Measurements from ENCODE around the gene SLC25A19.
"Not testable (repeated sequence)": the region's sequence is repeated elsewhere in the genome, so short reads cannot be mapped to it uniquely, and the experiment has no call there.

SLC25A19 gene

DNA sequence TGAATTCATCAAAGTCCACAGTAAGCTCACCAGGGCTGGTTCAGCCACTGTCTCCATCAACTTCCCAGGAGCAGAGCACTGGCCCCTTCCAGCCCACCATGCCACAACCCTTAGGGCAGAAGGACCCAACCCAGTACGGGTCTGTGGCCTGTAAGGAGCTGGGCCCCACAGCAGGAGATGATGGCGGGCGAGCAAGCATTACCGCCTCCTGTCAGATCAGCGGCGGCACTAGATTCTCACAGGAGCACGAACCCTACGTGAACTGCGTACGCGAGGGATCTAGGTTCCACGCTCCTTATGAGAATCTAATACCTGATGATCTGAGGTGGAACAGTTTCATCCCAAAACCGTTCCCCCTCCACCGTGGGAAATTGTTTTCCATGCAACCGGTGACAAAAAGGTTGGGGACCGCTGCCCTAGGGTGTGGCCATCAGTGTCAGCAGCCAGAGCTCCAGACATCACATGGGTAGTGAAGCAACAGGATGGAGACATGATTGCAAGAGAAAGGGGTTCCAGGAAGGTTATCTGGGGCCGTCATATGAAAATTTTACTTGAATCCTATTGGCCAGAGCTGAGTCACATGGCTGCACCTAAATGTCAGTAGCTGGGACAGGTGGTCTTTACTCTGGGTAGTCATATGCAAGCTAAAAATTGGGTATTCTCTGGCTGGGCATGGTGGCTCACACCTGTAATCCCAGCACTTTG lies 12.4 kb upstream of the SLC25A19 start:
- no peak for FAIRE-seq
- DNase-seq (ENCODE audit: low spot score) = no peak

DNA sequence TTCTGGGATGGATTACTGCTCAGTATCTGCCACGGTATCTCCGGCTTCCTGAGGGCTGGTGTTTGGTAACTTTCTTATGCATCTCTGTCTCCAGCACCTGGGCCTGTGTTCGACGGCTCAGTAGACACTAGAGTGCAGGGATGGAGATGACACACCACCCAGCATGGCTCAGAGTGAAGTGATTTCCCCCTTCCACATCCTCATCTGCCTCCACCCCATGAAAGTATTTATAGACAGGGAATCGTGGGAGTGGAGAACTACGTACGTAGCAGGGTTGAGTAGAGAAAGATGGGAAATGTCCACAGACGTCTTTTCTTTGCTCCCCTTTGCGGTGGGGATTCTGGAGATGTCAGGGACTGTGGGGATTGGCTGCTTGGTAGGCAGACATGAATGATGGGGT lies 11.8 kb upstream of the SLC25A19 start:
- FAIRE-seq (no peak), DNase-seq (ENCODE audit: low spot score) (no peak)

DNA sequence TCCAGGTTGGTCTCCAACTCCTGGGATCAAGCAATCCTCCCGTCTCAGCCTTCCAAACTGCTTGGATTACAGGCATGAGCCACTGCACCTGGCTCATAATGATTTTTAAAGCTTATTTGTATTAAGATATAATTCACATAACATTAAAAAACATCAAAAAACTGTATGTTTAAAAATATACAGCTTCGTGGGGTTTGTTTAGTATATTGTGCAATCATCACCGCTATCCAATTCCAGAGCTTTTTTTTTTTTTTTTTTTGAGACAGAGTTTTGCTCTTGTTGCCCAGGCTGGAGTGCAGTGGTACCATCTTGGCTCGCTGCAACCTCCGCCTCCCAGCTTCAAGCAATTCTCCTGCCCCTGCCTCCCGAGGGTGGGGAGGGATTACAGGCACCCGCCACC lies 11.0 kb upstream of the SLC25A19 start:
- FAIRE-seq = no peak
- DNase-seq (ENCODE audit: low spot score) = no peak

DNA sequence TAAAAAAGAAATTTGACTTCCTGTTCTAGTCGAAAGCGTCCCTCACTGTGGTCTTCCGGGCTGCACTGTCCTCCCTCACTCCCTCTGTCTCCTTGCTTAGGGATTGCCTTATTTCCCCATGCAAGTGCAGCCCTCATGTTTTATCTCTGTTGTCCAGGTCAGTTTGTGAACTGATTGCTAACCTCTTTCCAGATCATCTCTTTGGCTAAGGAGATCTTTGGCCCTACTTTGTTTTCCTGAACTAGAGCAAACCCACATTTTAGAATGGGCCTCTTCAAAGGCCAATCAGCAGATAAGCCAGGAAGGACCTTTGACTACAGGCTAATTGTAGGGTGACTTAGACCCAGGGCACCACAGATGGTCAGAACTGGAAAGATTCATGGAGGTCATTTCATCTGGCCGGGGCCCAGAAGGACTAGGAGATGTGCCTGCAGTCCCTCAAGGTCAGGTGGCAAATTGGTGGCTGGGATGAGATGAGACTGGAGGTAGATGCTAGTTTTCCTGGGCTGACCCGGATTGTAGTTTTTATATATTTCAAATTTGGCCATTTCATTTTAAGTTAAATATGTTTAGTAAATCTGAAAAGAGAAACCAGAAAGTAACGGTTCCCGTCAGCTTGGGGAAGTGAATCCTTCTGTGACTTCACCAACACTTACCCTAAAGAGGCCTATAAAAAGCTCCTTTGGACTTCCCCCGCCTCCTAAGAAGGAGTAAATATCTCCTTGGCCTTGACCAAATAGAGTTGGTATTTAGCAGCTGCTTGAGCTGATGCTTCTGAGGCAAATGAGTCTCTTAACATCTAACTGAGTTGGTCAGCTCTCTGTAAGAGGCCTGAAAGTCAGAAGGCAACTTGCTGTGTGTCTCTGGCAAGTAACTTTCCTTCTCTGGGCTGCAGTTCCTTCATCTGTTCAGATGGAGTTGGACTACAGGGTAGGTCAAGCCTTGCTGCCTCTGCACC lies 6.2 kb upstream of the SLC25A19 start:
- DNase-seq (ENCODE audit: low spot score) (no peak), FAIRE-seq (no peak)

DNA sequence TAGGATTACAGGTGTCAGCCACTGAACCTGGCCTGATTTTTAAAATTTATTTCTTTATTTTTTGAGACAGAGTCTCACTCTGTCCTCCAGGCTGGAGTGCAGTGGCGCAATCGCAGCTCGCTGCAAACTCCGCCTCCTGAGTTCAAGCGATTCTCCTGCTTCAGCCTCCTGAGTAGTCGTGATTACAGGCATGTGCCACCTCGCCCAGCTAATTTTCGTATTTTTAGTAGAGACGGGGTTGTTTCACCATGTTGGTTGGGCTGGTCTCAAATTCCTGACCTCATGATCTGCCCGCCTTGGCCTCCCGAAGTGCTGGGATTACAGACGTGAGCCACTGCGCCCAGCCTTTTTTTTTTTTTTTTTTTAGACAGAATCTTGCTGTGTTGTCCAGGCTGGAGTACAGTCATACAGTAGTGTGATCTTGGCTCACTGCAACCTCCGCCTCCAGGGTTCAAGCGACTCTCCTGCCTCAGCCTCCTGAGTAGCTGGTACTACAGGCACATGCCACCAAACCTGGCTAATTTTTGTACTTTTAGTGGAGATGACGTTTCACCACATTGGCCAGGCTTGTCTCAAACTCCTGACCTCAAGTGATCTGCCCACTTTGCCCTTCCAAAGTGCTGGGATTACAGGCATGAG lies 3.7 kb upstream of the SLC25A19 start:
- not testable (repeated sequence) for FAIRE-seq; DNase-seq (ENCODE audit: low spot score)

DNA sequence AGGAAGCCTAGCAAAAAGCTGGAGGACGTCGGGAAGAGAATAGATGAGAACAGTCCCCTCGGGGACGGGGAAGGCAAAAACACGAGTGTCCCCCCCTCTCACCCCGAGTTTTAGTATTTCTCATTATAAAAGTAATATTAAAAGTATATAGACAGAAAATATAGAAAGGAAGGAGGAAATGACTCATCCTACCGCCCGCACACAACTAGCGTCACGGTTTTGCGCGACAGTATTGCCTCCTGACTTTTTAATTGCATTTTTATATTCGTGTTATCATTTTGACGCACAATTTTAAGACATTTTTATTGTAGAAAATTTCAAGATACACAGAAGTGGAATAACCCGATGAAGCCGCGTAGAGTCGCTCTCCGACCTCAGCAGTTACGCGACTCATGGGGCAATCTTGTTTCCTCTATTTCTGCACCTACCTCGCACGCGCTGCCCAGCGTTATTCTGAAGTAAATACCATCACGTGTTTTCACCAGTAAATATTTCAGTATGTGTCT lies 652 bp upstream of the SLC25A19 start:
- no peak for FAIRE-seq
- DNase-seq (ENCODE audit: low spot score) = peak; percentile 51

DNA sequence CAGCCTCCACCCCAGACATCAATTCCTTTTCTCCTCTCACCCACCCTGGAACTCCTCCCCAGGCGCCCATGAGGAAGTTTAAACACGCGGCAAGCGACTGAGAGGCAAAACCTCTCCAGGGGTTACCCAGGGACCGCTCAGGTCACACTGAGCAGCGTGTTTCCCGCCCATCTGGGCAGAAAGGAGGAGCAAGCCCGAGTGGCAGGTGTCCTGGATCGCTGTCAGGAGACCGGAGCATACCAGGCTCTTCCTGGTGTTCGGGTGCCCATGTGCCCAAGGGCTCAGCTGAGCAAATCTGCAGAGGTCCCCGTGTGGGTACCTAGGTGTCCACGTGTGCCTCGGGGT lies 491 bp downstream of the SLC25A19 start:
- DNase-seq (ENCODE audit: low spot score) (peak; percentile 73), FAIRE-seq (no peak)

DNA sequence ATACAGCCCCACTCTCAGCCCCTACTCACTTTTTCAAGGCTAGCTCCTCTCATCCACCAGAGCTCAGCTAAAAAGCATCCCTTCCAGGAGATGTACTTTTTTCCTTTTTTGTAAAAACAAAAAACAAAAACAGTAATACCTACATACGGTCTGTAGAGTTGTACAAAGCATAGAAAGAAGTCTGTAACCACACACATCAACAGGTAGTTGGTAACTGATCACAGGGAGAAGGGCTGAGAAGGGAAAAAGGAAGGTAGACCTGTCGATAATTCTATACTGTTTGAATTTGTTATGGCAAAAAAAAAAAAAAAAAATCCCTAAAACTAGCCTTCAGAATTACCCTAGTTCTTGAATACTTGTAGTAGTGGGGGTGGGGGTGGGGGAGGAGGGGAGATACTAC lies 874 bp downstream of the SLC25A19 start:
- no peak for FAIRE-seq
- DNase-seq (ENCODE audit: low spot score) = no peak

DNA sequence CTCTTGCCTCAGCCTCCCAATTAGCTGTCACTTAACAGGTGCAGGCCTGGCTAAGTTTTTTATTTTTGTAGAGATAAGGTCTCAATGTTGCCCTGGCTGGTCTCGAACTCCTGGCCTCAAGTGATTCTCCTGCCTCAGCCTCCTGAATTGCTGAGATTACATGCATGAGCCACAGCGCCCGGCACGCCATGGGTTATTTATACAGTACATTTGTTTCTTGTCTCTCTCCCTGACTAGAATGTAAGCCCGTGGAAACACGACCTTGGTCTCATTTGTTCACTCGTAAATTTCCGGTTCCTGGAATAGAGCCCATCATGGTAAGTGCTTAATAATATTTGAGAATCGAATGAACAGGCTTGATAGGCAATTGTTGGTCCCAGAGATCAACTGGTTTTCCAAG lies 2.0 kb downstream of the SLC25A19 start:
- FAIRE-seq = no peak

DNA sequence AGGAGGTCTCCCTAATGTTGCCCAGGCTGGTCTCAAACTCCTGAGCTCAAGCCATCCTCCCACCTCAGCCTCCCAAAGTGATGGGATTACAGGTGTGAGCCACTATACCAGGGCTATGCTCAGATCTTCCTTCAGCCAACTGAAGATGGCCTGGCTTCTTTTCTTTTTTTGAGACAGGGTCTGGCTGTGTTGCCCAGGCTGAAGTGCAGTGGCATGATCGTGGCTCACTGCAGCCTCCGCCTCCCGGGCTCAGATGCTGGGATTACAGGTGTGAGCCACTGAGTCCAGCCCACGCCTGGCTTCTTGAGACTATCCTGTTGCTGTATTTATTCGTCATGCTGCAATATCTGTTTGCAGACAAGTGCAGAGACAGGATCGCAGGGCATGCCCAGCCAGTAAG lies 4.1 kb downstream of the SLC25A19 start:
- DNase-seq (ENCODE audit: low spot score) = no peak
- no peak for FAIRE-seq

More for the DNA sequence above, 2.0 kb downstream of the SLC25A19 start:
- DNase-seq (ENCODE audit: low spot score) = no peak

DNA sequence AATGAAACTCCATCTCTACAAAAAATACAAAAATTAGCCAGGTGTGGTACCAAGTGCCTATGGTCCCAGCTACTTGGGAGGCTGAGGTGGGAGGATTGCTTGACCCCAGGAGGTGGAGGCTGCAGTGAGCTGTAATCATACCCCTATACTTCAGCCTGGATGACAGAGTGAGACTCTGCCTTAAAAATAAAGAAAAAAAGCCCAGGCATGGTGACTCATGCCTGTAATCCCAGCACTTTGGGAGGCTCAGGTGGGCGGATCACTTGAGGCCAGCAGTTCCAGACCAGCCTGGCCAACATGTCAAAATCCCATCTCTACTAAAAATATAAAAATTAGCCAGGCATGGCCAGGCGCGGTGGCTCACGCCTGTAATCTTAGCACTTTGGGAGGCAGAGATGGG lies 9.0 kb downstream of the SLC25A19 start:
- not testable (repeated sequence) for FAIRE-seq; DNase-seq (ENCODE audit: low spot score)

DNA sequence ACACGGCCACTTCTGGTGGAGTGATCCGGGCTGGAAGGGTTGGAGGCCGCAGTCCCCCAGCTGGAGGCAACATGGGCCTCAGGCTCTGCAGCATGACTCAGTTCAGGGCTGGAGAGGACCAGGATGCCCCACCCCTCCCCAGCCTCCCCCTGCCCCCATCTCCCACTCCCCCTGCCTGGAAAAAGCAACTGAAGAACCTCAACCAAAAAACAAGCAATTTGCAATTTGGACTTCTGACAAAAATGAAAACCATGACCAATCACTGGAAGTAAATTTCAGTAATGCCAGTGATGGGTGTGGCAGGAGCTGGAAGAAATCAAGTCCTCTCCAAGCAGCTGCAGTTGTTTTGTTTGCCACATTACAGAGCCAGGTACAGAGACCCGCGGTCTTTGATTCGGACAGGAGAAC lies 11.6 kb downstream of the SLC25A19 start:
- no peak for FAIRE-seq

DNA sequence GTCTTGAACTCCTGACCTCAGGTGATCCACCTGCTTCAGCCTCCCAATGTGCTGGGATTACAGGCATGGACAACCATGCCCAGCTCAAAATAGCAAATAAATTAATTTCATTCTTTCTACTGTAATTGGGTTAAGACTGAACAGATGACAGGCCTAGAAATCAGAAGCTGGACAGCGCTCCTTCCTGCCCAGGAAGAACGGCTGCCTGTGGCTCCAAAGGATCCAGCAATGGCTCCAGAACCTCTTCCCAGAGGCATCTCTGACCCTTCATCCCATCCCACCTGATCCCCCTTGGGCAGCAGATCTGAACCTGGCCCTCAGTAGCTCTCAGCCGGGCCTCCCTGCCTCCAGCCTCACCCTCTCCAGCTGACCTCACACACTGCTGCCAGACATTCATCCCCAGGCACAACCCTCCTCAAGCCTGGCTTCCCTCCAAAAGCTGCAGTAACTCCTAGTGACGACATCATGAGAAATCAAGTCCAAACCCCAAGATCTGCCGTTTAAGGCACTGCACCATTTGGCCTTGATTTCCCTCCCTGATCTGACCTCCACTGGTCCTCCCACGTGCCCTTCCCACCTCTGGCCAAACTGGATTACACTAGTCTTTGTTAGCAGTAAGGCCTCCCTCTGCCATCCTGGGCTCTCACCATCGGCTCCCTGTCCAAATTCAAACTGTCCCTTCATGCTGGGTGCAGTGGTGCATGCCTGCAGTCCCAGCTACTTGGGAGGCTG lies 15.1 kb downstream of the SLC25A19 start:
- FAIRE-seq = no peak
- DNase-seq (ENCODE audit: low spot score) = no peak

More for the DNA sequence above, 11.6 kb downstream of the SLC25A19 start:
- DNase-seq (ENCODE audit: low spot score) = peak; percentile 51

DNA sequence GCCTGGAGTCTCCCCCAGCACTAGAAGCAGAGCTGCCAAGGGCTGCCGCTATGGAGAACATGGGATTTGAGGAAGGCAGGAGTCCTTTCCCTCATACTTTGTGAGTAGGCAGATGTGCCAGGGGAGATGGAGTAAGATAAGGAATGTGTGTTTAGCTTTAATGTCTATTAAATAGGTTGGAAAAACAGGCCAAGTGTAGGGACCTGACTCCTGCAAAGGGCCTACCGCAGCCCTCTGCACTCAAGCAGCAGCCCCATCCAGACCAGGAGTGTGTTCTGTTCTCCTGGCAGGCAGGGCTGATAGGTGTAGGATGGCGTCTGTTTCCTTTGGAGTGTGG lies 16.4 kb downstream of the SLC25A19 start:
- DNase-seq (ENCODE audit: low spot score) (no peak), FAIRE-seq (peak; percentile 82)

DNA sequence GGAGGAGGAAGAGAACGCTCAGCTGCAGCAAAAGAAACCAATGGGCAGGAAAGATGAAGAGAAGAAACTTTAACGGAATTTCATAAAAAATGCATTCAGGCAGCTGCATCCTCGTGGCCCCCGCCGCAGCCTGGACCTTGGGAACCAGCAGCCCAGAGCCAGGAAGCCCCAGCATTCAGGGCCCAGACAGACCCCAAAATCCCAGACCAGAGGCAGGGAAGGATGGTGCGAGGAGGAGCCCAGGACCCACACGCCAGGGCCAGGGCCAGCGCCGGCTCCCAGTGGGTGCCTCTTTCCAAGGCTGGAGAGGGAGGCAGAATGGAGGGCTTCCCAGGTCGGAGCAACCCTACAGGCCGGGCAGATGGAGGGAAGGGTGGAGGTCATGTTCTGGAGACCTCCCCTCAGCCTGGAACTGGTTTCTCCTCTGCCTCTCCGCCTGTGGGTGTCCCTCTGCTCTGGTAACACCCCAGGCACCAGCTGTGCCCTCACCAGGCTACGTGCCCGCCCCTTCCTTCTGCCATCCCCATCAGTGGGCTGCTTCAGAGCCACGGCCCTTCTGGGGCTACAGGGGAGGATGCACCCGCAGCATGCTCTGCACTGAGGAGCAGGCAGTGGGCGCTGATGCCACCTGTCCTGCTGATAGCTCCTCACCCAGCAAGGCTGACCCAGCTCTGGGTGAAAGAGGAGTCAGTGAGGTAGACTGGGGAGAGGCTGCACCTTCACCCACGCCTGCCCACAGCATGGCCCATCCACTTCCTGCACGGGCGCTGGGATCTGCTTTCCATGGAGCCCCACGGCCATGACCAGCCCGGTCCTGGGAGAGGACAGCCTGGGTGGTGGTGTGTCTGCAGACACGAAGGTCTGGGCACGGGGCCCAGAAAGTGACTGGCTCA lies 17.0 kb downstream of the SLC25A19 start:
- DNase-seq (ENCODE audit: low spot score) (no peak), FAIRE-seq (peak; percentile 20)

DNA sequence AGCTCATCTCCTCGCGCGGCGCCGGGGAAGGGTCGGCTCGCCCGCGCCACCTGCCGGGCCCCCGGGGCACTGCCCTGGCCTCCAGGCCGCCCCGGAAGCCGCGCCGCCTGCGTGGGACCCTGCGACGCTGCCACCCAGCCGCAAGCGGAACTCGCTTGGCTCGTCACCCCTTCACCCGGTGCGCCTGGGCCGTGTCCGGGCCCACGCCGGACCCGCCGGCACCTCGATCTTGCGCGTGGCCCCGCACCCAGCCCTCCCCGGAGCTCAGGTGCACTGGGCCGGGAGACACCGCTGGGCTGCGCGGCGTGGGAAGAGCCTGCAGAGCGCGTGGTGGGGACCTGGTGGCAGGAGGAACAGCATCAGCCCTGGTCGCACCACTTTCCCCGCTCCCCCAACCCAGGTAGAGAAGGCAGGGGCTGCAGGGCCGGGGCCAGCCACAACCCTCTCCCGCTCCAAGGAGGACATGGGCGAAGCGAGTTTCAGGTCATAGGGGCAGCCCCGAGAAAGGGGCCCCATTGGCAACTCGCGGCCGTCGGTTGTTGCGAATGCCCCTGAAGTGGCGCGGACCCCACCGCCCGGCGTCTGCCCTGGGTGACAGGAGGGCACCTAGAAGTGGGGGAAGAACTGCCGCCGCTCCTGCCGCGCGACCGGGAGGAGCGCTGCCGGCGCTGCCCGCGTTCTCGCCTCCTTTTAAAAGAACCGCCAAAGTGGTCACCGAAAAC lies 17.8 kb downstream of the SLC25A19 start:
- DNase-seq (ENCODE audit: low spot score) (peak; percentile 99), FAIRE-seq (peak; percentile 92)

DNA sequence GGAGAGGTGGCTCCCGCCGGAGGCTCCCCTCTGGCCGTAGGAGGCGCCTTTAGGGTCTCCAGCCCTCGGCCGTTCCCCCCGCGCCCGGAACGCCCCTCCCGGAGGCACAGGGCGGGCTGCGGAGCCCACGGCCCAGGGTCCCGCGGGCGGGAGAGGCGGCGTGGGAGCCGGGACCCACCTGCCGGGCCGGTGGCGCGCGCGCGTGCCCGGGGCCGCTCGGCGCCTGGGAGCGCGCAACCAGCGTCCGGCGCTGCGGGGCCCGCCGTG lies 18.3 kb downstream of the SLC25A19 start, which contains the start of gene MIF4GD:
Gene MIF4GD (minus strand): TSS at position 266 of the 267 bp plus-strand sequence. CDS start 1,036 bp downstream, outside the sequence.
- DNase-seq (ENCODE audit: low spot score) = no peak
- FAIRE-seq = no peak

DNA sequence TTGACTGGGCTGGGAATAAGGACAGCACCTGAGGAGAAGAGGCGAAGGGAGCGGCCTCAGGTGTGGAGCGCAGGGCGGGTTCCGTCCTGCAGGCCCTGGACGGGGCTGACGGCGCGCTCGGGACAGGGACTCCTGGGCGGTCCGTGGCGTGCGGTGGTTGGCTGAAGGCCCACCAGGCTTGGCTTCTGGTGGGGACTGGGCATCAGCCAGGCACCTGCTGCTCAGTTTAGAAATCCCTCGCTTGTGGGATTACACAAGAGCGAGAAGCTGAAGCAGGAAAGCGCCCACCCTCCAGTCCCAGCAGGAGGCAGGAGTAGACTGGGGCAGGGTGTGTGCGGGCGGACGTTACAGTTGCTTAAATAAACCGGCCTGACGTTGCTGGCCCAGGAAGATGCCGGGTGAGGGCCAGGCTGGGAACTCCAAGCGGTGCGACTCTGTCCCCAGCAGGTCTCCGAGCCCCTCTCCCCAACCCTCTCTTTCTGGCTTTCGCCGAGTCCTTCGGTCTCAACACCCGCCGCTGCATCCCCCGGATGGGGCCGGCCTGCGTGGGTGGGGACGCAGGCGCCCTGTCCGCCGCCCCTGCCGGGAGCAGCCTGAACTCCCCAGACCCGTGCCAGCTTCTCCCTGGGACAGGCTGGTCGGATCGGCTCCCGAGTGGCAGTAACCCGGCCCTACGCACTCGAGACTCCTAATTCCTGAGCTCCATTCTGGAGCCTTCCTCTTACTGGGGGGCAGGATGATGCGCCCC lies 18.8 kb downstream of the SLC25A19 start:
- peak; percentile 85 for DNase-seq (ENCODE audit: low spot score)
- no peak for FAIRE-seq

DNA sequence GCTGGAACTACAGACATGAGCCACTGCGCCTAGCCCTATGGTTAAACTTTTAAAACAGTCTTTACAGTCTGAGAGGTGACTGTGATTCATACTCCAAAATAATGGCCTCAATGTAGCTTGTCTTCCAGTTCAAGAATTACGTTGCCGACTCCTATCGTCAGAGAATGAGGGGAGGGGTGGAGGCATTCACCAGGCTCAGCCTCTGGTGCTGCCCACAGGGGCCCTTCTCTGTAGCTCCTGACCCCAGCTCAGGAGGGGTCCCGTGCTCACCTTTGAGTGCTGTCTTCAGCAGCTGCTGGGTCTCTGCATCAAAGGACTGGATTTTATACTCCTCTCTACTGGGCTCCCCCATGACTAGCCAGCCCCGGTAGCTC lies 19.4 kb downstream of the SLC25A19 start:
- FAIRE-seq = no peak

More for the DNA sequence above, 19.4 kb downstream of the SLC25A19 start:
- no peak for DNase-seq (ENCODE audit: low spot score)

All from urothelium cell line (cell line).